HUES64 (cell line): ENCODE measurements around the gene ATXN10.

ENCODE experiments used
- H3K27ac ChIP-seq: 2 replicates; pipeline ENCODE4 v1.7.0; 2013; ENCODE audit warnings: low read depth, low read length, inconsistent platforms
- H3K27me3 ChIP-seq: 2 replicates; pipeline ENCODE4 v1.6.1; 2013; ENCODE audit warnings: mild to moderate bottlenecking, low read length; ENCODE audit not compliant: insufficient read depth
- H3K36me3 ChIP-seq: 2 replicates; pipeline ENCODE4 v1.6.1; 2013; ENCODE audit warnings: mild to moderate bottlenecking, low read length; ENCODE audit not compliant: insufficient read depth
- H3K4me1 ChIP-seq: 2 replicates; pipeline ENCODE4 v1.6.1; 2013; ENCODE audit warnings: mild to moderate bottlenecking, low read length, moderate library complexity; ENCODE audit not compliant: insufficient read depth
- H3K4me3 ChIP-seq: 2 replicates; pipeline ENCODE4 v1.5.1; 2013; ENCODE audit warnings: mild to moderate bottlenecking, low read length, moderate library complexity
- H3K9ac ChIP-seq: 2 replicates; pipeline ENCODE4 v1.6.1; 2013; ENCODE audit warnings: mild to moderate bottlenecking, low read depth, low read length
- H3K9me3 ChIP-seq: 2 replicates; pipeline ENCODE4 v1.6.1; 2013; ENCODE audit warnings: low read depth, low read length; ENCODE audit not compliant: insufficient read depth
- WGBS: fragments of 150-250, 120-280 bp; methylation state at CpG from one replicate; pipeline ENCODE4 v1.1.7; 2013; ENCODE audit warnings: missing lambda C conversion rate; 5-methylcytosine and 5-hydroxymethylcytosine counted together

The ATXN10 gene

GRCh38 chr22:45876136-45877035 is 204.8 kb downstream of the ATXN10 start:
- WGBS: 87% methylated on average over 24 of the region's 26 CpGs

GRCh38 chr22:45877036-45877380 is 205.4 kb downstream of the ATXN10 start:
- peaks cover 4% of the 10 kb centered on the region; the same call in 1 of the 2 replicates for H3K4me1 ChIP-seq
- H3K9me3 ChIP-seq: peaks cover 4% of the 10 kb centered on the region; the same call in 1 of the 2 replicates
- peaks cover 29% of the 10 kb centered on the region for H3K27me3 ChIP-seq
- WGBS: 94% methylated on average over 3 of the region's 3 CpGs
- H3K27ac ChIP-seq: no peak overlapping the region
- H3K36me3 ChIP-seq: no peaks in the 10 kb centered on the region
- H3K4me3 ChIP-seq: no peak overlapping the region
- no peak overlapping the region for H3K9ac ChIP-seq

More at GRCh38 chr22:45876136-45877035, 204.8 kb downstream of the ATXN10 start:
- Histone ChIP-seq H3K4me1 (peaks cover 4% of the 10 kb centered on the region; the same call in 1 of the 2 replicates), H3K36me3 (no peaks in the 10 kb centered on the region), H3K9ac (no peak overlapping the region), H3K27me3 (peaks cover 27% of the 10 kb centered on the region), H3K27ac (no peak overlapping the region), H3K9me3 (peaks cover 4% of the 10 kb centered on the region; the same call in 1 of the 2 replicates), H3K4me3 (no peak overlapping the region)

- H3K4me3 ChIP-seq: no peak overlapping the region
- no peak overlapping the region for H3K27ac ChIP-seq
- peaks cover 29% of the 10 kb centered on the region for H3K27me3 ChIP-seq
- H3K9me3 ChIP-seq: peaks cover 4% of the 10 kb centered on the region; the same call in 1 of the 2 replicates
- H3K36me3 ChIP-seq: no peaks in the 10 kb centered on the region
- peaks cover 4% of the 10 kb centered on the region; the same call in 1 of the 2 replicates for H3K4me1 ChIP-seq
- no peak overlapping the region for H3K9ac ChIP-seq
- 85% methylated on average over 18 of the region's 18 CpGs for WGBS
Measured at GRCh38 chr22:45877651-45878050, 206.0 kb downstream of the ATXN10 start.

- H3K9ac ChIP-seq: no peak overlapping the region
- no peaks in the 10 kb centered on the region for H3K9me3 ChIP-seq
- peaks cover 29% of the 10 kb centered on the region for H3K27me3 ChIP-seq
- H3K36me3 ChIP-seq: no peaks in the 10 kb centered on the region
- peaks cover 4% of the 10 kb centered on the region; the same call in 1 of the 2 replicates for H3K4me1 ChIP-seq
- H3K4me3 ChIP-seq: no peak overlapping the region
- H3K27ac ChIP-seq: no peak overlapping the region
- whole genome bisulfite sequencing: 32% methylated on average over 25 of the region's 25 CpGs
Measured at GRCh38 chr22:45878051-45878781, 206.6 kb downstream of the ATXN10 start.

- Histone ChIP-seq H3K4me3 (no peak overlapping the region), H3K9ac (no peak overlapping the region), H3K9me3 (no peaks in the 10 kb centered on the region), H3K4me1 (peaks cover 4% of the 10 kb centered on the region; the same call in 1 of the 2 replicates), H3K27me3 (peaks cover 29% of the 10 kb centered on the region), H3K36me3 (no peaks in the 10 kb centered on the region), H3K27ac (no peak overlapping the region)
- WGBS: 48% methylated on average over 16 of the region's 16 CpGs
Measured at GRCh38 chr22:45878901-45879551, 207.4 kb downstream of the ATXN10 start.

- Histone ChIP-seq H3K4me1 (peaks cover 4% of the 10 kb centered on the region; the same call in 1 of the 2 replicates), H3K9ac (no peak overlapping the region), H3K9me3 (no peaks in the 10 kb centered on the region), H3K36me3 (no peaks in the 10 kb centered on the region), H3K27ac (no peak overlapping the region), H3K27me3 (peaks cover 29% of the 10 kb centered on the region), H3K4me3 (no peak overlapping the region)
- 90% methylated on average over 6 of the region's 6 CpGs for whole genome bisulfite sequencing
Measured at GRCh38 chr22:45879552-45879949, 207.9 kb downstream of the ATXN10 start.

GRCh38 chr22:45880091-45880715 is 208.6 kb downstream of the ATXN10 start:
- WGBS: 63% methylated on average over 22 of the region's 22 CpGs
- Histone ChIP-seq H3K9me3 (no peaks in the 10 kb centered on the region), H3K9ac (no peak overlapping the region), H3K27ac (no peak overlapping the region), H3K4me3 (no peak overlapping the region), H3K27me3 (peaks cover 29% of the 10 kb centered on the region), H3K4me1 (peaks cover 4% of the 10 kb centered on the region; the same call in 1 of the 2 replicates), H3K36me3 (no peaks in the 10 kb centered on the region)

GRCh38 chr22:45880716-45881523 is 209.3 kb downstream of the ATXN10 start:
- Histone ChIP-seq H3K36me3 (no peaks in the 10 kb centered on the region), H3K27me3 (peaks cover 29% of the 10 kb centered on the region), H3K4me3 (peak overlapping the region; percentile 24; the same call in 1 of the 2 replicates), H3K9ac (no peak overlapping the region), H3K9me3 (no peaks in the 10 kb centered on the region), H3K27ac (no peak overlapping the region), H3K4me1 (peaks cover 4% of the 10 kb centered on the region; the same call in 1 of the 2 replicates)
- 44% methylated on average over 49 of the region's 49 CpGs for WGBS

GRCh38 chr22:45881524-45881875 is 209.9 kb downstream of the ATXN10 start:
- Histone ChIP-seq H3K27me3 (peaks cover 29% of the 10 kb centered on the region), H3K27ac (no peak overlapping the region), H3K4me3 (no peak overlapping the region), H3K9me3 (no peaks in the 10 kb centered on the region), H3K4me1 (peaks cover 4% of the 10 kb centered on the region; the same call in 1 of the 2 replicates), H3K36me3 (no peaks in the 10 kb centered on the region), H3K9ac (no peak overlapping the region)
- WGBS: 86% methylated on average over 8 of the region's 8 CpGs
